ENCODE measurements around the gene HAND1. TPM values are rescaled to one million over a fixed set of nuclear protein-coding genes. Genes with fewer than 3 reads are reported as not detected.

Gene HAND1
- total RNA-seq, 1 donor from 2014 or later = not detected

GRCh38 chr5:154523104-154523503 is 45.1 kb upstream of the HAND1 start:
- no peak overlapping the region for H3K4me3 ChIP-seq
- peaks cover 26% of the 10 kb centered on the region for H3K4me1 ChIP-seq
- H3K36me3 ChIP-seq = no peaks in the 10 kb centered on the region
- H3K27ac ChIP-seq = peak overlapping the region; percentile 69
- no peaks in the 10 kb centered on the region for H3K9me3 ChIP-seq
- no peak for DNase-seq (ENCODE audit: extremely low spot score in 2 of 2)
- intact Hi-C loops (cut with DNase I) = no loop called here
- no peaks in the 10 kb centered on the region for H3K27me3 ChIP-seq
- TF ChIP-seq POLR2AphosphoS5 (IDR thresholded peaks at IDR 0.05; ENCODE audit: insufficient read depth in 1 of 2, low read depth in 1 of 2) = no peak
- no peak for TF ChIP-seq POLR2A (IDR thresholded peaks at IDR 0.05)

GRCh38 chr5:154522284-154522683 is 44.3 kb upstream of the HAND1 start:
- intact Hi-C loops (cut with DNase I) = no loop called here
- peaks cover 26% of the 10 kb centered on the region for H3K4me1 ChIP-seq

GRCh38 chr5:154521756-154522155 is 43.7 kb upstream of the HAND1 start:
- no peak for TF ChIP-seq CTCF (IDR thresholded peaks at IDR 0.05)
- TF ChIP-seq POLR2A (IDR thresholded peaks at IDR 0.05) = no peak
- no peak for TF ChIP-seq POLR2AphosphoS5 (IDR thresholded peaks at IDR 0.05; ENCODE audit: insufficient read depth in 1 of 2, low read depth in 1 of 2)
- Histone ChIP-seq H3K27me3 (no peaks in the 10 kb centered on the region), H3K27ac (no peak overlapping the region), H3K4me1 (peaks cover 26% of the 10 kb centered on the region), H3K36me3 (no peaks in the 10 kb centered on the region), H3K4me3 (no peak overlapping the region), H3K9me3 (no peaks in the 10 kb centered on the region)
- DNase-seq (ENCODE audit: extremely low spot score in 2 of 2) = no peak
- intact Hi-C loops (cut with DNase I) = no loop called here

More at GRCh38 chr5:154522284-154522683, 44.3 kb upstream of the HAND1 start:
- Histone ChIP-seq H3K4me3 (no peak overlapping the region), H3K27me3 (no peaks in the 10 kb centered on the region), H3K9me3 (no peaks in the 10 kb centered on the region), H3K36me3 (no peaks in the 10 kb centered on the region), H3K27ac (no peak overlapping the region)
- no peak for TF ChIP-seq CTCF (IDR thresholded peaks at IDR 0.05)
- TF ChIP-seq POLR2A (IDR thresholded peaks at IDR 0.05) = no peak
- TF ChIP-seq POLR2AphosphoS5 (IDR thresholded peaks at IDR 0.05; ENCODE audit: insufficient read depth in 1 of 2, low read depth in 1 of 2) = no peak
- DNase-seq (ENCODE audit: extremely low spot score in 2 of 2) = no peak

GRCh38 chr5:154520861-154521453 is 42.9 kb upstream of the HAND1 start:
- H3K36me3 ChIP-seq = no peaks in the 10 kb centered on the region
- no peak overlapping the region for H3K4me3 ChIP-seq
- TF ChIP-seq CTCF (IDR thresholded peaks at IDR 0.05) (no peak), POLR2A (IDR thresholded peaks at IDR 0.05) (no peak), POLR2AphosphoS5 (IDR thresholded peaks at IDR 0.05; ENCODE audit: insufficient read depth in 1 of 2, low read depth in 1 of 2) (no peak)
- H3K9me3 ChIP-seq = no peaks in the 10 kb centered on the region
- H3K27me3 ChIP-seq = no peaks in the 10 kb centered on the region
- DNase-seq (ENCODE audit: extremely low spot score in 2 of 2) = no peak
- intact Hi-C loops (cut with DNase I) = no loop called here
- no peak overlapping the region for H3K27ac ChIP-seq
- H3K4me1 ChIP-seq = peaks cover 26% of the 10 kb centered on the region

GRCh38 chr5:154519359-154519758 is 41.3 kb upstream of the HAND1 start:
- TF ChIP-seq CTCF (IDR thresholded peaks at IDR 0.05) (no peak), POLR2AphosphoS5 (IDR thresholded peaks at IDR 0.05; ENCODE audit: insufficient read depth in 1 of 2, low read depth in 1 of 2) (no peak), POLR2A (IDR thresholded peaks at IDR 0.05) (no peak)
- Histone ChIP-seq H3K36me3 (no peaks in the 10 kb centered on the region), H3K9me3 (no peaks in the 10 kb centered on the region), H3K27me3 (no peaks in the 10 kb centered on the region), H3K27ac (no peak overlapping the region), H3K4me3 (no peak overlapping the region), H3K4me1 (peaks cover 17% of the 10 kb centered on the region)
- no peak for DNase-seq (ENCODE audit: extremely low spot score in 2 of 2)
- intact Hi-C loops (cut with DNase I) = no loop called here
